Stimulated activated CD8-positive, alpha-beta memory T cell treated with anti-CD3 and anti-CD28 coated beads, Interleukin-2, amount 100 ng/mL, for 1 hour (primary cell): Measurements from ENCODE around the gene SGO1.

Experiments used
- DNase-seq, 2 donors: peaks; one replicate each; pipeline ENCODE4 v3.0.0-alpha.2; 2020; ENCODE audit warnings: low read depth in 2 of 2

SGO1 gene

GRCh38 chr3:20154928-20155327, 31.1 kb downstream of the SGO1 start:
- DNase-seq = no peak

GRCh38 chr3:20154078-20154477, 31.9 kb downstream of the SGO1 start:
- no peak for DNase-seq

- DNase-seq = no peak
These were observed 37.5 kb downstream of the SGO1 start for GRCh38 chr3:20148466-20148865.

- DNase-seq = no peak
These were observed 38.6 kb downstream of the SGO1 start for GRCh38 chr3:20147361-20147760.

- DNase-seq = no peak
These were observed 39.7 kb downstream of the SGO1 start for GRCh38 chr3:20146301-20146700.

- DNase-seq = no peak
These were observed 40.1 kb downstream of the SGO1 start for GRCh38 chr3:20145874-20146273.

GRCh38 chr3:20143519-20143918, 42.5 kb downstream of the SGO1 start:
- DNase-seq = no peak

GRCh38 chr3:20142517-20142916, 43.5 kb downstream of the SGO1 start:
- no peak for DNase-seq

GRCh38 chr3:20141851-20142250, 44.2 kb downstream of the SGO1 start:
- no peak for DNase-seq

GRCh38 chr3:20141316-20141715, 44.7 kb downstream of the SGO1 start:
- no peak for DNase-seq

GRCh38 chr3:20140881-20141280, 45.1 kb downstream of the SGO1 start:
- no peak for DNase-seq

GRCh38 chr3:20137647-20138046, 48.4 kb downstream of the SGO1 start:
- DNase-seq = no peak

- DNase-seq = no peak
These were observed 49.8 kb downstream of the SGO1 start for GRCh38 chr3:20136231-20136630.

GRCh38 chr3:20130106-20130505, 55.9 kb downstream of the SGO1 start:
- DNase-seq = no peak

- no peak for DNase-seq
These were observed 57.6 kb downstream of the SGO1 start for GRCh38 chr3:20128358-20128757.

GRCh38 chr3:20125897-20126296, 60.1 kb downstream of the SGO1 start:
- no peak for DNase-seq

- DNase-seq = no peak
These were observed 60.7 kb downstream of the SGO1 start for GRCh38 chr3:20125289-20125688.

GRCh38 chr3:20123131-20123652, 62.8 kb downstream of the SGO1 start:
- no peak for DNase-seq

- no peak for DNase-seq
These were observed 64.9 kb downstream of the SGO1 start for GRCh38 chr3:20121088-20121487.
